NCI-H526 (cell line): ENCODE measurements around the gene LGR6.
"Not testable (repeated sequence)": the region's sequence is repeated elsewhere in the genome, so short reads cannot be mapped to it uniquely, and the experiment has no call there.

Source experiments
- DNase-seq, 2 experiments: peaks; one replicate each; lab custom pipeline; 2025; lab: John Stamatoyannopoulos, UW

The LGR6 gene

GRCh38 chr1:202176949-202177927 lies 16.4 kb upstream of the LGR6 start:
- DNase-seq: no peak

- peak; percentile 4 to 58 for DNase-seq
Measured at GRCh38 chr1:202179828-202180750, 13.5 kb upstream of the LGR6 start.

GRCh38 chr1:202180751-202181139 lies 12.9 kb upstream of the LGR6 start:
- not testable (repeated sequence) for DNase-seq

- DNase-seq: no peak
Measured at GRCh38 chr1:202181586-202181985, 12.0 kb upstream of the LGR6 start.

DNA sequence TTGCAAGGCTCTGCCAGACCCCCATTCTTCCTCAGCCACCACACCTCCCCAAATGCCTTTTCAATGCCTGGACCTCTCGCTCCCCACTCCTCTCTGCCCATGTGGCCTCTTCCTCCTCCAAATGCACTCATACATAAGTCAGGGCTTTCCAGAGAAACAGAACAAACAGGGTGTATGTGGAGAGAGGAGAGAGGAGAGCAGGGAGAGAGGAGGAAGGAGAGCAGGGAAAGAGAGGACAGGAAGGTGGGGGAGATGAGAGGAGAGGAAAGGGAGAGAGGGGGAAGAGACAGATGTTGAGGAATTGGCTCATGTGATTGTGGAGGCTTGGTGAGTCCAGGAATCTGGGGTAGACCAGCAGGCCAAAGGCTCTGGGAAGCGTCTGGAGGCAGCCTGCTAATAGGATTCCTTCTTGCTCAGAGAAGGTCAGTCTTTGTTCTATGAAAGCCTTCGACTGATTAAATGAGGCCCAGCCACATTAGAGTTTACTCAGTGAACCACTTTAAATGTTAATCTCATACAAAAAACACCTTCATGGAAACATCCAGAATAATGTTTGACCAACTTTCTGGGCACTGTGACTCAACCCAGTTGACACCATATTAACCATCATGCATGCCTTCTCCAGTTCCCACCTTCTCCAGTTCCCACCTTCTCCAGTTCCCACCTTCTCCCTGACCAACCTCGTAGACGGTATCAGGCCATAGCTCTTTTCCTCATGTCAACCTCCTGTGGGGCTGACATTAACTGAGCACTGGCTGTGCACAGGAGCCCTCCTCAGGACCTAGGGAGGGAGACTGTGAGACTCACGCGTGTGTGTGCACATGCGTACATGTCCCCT lies 11.3 kb upstream of the LGR6 start:
- no peak for DNase-seq

DNA sequence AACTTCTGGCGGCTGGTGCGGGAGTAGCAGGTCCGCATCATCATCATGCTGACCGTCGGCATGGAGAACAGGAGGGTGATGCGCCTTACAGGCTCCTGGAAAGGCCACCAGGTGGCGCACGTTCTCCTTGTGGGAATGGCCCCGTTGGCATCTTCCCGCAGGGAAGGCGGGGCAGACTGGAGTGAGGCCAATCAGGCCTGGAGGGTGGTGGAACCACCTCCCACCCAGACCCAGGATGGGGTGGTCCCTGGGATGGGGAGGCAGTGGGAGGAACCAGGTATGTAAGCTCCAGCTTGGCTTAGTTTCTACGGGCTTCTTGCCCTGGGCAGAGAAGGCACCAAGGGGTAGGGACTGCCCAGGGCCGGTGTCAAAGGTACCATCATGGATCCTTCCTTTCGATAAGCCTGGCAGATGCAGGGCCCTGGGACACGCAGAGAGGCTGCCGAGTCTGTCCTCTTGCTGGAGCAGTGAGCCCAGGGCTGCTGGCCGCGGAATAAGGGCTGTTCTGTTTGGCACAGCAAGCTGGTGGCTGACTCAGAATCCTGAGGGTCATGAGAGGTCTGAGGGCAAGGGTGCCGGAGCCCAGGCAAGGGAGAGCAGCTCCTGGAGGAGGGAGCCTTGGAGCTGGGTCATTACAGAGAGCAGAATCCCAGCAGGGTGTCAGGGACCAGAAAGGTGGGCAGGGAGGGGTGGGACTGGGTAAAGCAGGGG lies 8.7 kb upstream of the LGR6 start:
- DNase-seq: peak; percentile 59 to 88

- no peak for DNase-seq
Measured at GRCh38 chr1:202186327-202186726, 7.3 kb upstream of the LGR6 start.

- no peak for DNase-seq
Measured at GRCh38 chr1:202187041-202187671, 6.4 kb upstream of the LGR6 start.

- DNase-seq: no peak
Measured at GRCh38 chr1:202187697-202188407, 5.7 kb upstream of the LGR6 start.

- DNase-seq: peak in 1 of 2 experiments; percentile 72
Measured at GRCh38 chr1:202189001-202189790, 4.4 kb upstream of the LGR6 start.

- no peak for DNase-seq
Measured at GRCh38 chr1:202189918-202190715, 3.5 kb upstream of the LGR6 start.

DNA sequence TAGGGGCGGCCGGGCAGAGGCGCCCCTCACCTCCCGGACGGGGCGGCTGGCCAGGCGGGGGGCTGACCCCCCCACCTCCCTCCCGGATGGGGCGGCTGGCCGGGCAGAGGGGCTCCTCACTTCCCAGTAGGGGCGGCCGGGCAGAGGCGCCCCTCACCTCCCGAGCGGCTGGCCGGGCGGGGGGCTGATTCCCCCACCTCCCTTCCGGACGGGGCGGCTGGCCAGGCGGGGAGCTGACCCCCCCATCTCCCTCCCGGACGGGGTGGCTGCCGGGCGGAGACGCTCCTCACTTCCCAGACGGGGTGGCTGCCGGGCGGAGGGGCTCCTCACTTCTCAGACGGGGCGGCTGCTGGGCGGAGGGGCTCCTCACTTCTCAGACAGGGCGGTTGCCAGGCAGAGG lies 2.2 kb upstream of the LGR6 start:
- DNase-seq: not testable (repeated sequence)

- DNase-seq: peak in 1 of 2 experiments; percentile 70
Measured at GRCh38 chr1:202192770-202193613, 607 bp upstream of the LGR6 start.

GRCh38 chr1:202194328-202194648 lies 689 bp downstream of the LGR6 start:
- no peak for DNase-seq

GRCh38 chr1:202197653-202198365 lies 4.2 kb downstream of the LGR6 start:
- DNase-seq: no peak

DNA sequence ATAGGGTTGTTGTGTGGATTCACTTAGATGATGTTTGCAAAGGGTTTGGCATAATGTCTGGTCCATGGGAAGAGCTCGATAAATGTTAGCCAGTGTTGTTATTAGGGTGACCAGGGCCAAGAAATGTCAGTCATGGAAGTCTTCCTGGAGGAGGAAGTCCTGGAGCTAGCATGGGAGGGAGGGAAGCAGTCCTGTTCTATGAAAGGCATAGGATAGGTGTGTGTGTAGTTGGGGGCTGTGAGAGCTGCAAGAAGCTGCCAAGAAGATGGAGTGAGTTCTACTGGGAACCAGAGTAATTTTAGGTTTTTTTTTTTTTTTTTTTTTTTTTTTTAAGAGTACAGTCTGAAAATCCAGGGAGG lies 4.7 kb downstream of the LGR6 start:
- DNase-seq: no peak
